ENCODE data around the gene RNF186.

DNA sequence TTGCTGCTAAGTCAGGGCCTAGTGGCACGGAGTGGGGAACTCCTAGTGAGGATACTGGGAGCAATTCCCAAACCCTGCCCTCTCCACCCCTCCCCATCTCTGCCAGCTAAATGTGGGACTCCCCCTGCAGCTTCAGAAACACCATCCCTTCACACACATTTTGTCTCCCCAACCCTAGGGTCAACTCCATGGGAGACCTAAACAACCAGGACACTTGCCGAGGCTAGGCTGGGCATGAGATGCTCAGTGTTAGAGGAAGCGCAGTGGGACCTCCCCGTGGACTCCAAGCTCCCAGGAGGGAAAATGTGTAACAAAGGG lies 1.5 kb downstream of the RNF186 start:
- TF ChIP-seq, protein P1, sequence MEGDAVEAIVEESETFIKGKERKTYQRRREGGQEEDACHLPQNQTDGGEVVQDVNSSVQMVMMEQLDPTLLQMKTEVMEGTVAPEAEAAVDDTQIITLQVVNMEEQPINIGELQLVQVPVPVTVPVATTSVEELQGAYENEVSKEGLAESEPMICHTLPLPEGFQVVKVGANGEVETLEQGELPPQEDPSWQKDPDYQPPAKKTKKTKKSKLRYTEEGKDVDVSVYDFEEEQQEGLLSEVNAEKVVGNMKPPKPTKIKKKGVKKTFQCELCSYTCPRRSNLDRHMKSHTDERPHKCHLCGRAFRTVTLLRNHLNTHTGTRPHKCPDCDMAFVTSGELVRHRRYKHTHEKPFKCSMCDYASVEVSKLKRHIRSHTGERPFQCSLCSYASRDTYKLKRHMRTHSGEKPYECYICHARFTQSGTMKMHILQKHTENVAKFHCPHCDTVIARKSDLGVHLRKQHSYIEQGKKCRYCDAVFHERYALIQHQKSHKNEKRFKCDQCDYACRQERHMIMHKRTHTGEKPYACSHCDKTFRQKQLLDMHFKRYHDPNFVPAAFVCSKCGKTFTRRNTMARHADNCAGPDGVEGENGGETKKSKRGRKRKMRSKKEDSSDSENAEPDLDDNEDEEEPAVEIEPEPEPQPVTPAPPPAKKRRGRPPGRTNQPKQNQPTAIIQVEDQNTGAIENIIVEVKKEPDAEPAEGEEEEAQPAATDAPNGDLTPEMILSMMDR (IDR thresholded peaks at IDR 0.05; ENCODE audit: poor library complexity) = no peak
- TF ChIP-seq EZH2phosphoT487 (IDR thresholded peaks at IDR 0.05; ENCODE audit: low read depth, severe bottlenecking, unreplicated experiment) (no peak), EZH2 (IDR thresholded peaks at IDR 0.05; ENCODE audit: borderline replicate concordance) (no peak)
